Measurements from ENCODE around the gene AP3B1.

Gene AP3B1

GRCh38 chr5:78308703-78309102, 14.2 kb upstream of the AP3B1 start:
- peaks cover 23% of the 10 kb centered on the region for H3K27me3 Mint-ChIP-seq
- no peaks in the 10 kb centered on the region for H3K9me3 Mint-ChIP-seq

GRCh38 chr5:78300464-78301045, 6.1 kb upstream of the AP3B1 start:
- Mint-ChIP-seq H3K27ac (no peak overlapping the region), H3K4me1 (peaks cover 5% of the 10 kb centered on the region), H3K27me3 (no peaks in the 10 kb centered on the region), H3K9me3 (no peaks in the 10 kb centered on the region), H3K36me3 (no peaks in the 10 kb centered on the region), H3K4me3 (no peak overlapping the region)
- ATAC-seq, result no peak

More at GRCh38 chr5:78308703-78309102, 14.2 kb upstream of the AP3B1 start:
- no peak for ATAC-seq
- Mint-ChIP-seq H3K4me1 (no peaks in the 10 kb centered on the region), H3K36me3 (no peaks in the 10 kb centered on the region), H3K27ac (no peak overlapping the region), H3K4me3 (no peak overlapping the region)

DNA sequence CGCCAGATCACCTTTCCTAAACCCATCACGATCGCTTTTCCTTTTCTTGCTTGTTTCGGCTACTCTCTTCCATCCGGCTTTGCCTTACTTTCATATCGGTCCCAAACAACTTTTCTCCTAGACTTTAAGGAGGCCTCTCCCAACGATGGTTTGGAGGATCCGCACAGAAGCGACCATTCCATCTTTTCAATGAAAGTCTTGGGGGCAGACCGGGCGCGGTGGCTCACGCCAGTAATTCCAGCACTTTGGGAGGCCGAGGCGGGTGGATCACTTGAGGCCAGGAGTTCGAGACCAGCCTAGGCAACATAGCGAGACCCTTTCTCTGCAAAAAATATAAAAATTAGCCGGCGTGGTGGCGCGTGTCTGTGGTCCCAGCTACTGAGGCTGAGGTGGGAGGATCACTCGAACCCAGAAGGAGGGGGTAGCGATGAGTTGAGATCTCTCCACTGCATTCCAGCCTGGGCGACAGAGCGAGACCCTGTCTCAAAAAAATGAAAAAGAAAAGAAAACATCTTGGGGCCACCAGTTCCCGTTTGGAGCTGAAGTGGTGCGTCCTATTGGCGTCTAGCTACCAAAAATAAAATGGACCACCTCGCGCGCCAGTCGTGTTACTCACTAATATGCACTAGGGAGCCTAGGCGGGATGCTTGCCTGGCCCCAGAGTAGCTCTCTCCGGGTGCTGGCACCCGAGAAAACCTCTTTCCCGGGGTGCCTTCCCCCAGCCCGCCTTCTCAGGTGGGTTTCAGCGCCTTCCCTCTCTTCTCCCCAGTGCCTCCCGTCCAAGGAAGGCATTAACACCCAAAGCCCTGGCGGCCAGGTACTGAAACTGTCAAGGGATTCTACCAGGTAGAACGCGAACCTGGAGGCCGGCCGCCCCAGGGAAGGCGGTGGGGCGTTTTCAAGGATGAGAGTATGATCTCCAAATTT, 800 bp upstream of the AP3B1 start:
- ATAC-seq, result peak; percentile 42
- Mint-ChIP-seq H3K9me3 (no peaks in the 10 kb centered on the region), H3K36me3 (no peaks in the 10 kb centered on the region), H3K27ac (peak overlapping the region; percentile 99), H3K27me3 (no peaks in the 10 kb centered on the region), H3K4me3 (peak overlapping the region; percentile 99), H3K4me1 (peaks cover 34% of the 10 kb centered on the region)

DNA sequence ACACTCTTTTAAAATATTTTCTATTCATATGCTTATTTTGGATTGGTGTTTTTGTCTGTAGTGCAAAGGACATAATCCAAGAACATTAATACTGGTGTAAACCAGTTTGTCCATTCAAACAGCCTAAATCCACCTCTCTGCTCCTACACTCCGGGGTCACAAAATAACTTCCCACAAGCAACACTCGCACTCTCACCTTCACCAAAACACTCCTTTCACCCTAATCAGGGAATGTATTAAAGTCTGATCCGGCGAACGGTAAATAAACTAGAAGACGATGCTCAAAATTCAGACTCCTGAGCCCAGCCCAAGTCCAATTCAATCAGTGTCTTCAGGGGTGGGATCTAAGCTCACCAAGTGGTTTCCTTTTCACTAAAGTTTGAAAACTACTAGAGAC, 649 bp downstream of the AP3B1 start:
- no peaks in the 10 kb centered on the region for H3K36me3 Mint-ChIP-seq
- no peaks in the 10 kb centered on the region for H3K27me3 Mint-ChIP-seq
- peak overlapping the region; percentile 99 for H3K27ac Mint-ChIP-seq
- H3K4me1 Mint-ChIP-seq, result peaks cover 44% of the 10 kb centered on the region
- H3K4me3 Mint-ChIP-seq, result peak overlapping the region; percentile 99
- ATAC-seq, result no peak
- H3K9me3 Mint-ChIP-seq, result no peaks in the 10 kb centered on the region

DNA sequence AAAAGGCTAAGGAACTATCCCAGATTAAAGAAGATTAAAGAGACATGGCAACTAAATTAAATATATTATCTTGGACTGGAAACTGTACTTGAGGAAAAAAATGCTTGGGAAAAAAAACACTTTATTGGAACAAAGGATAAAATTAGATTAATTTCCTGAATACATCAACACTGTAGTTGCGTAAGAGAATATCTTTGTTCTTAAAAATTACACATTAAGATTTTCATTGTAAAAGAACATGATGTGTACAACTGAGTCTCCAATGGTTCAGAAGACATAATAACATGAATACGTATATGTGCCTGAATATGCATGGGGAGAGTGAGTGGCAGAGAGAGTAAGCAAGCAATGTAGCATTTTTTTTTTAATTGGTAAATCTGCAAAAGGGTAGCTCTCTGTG, 2.8 kb downstream of the AP3B1 start:
- no peak overlapping the region for H3K27ac Mint-ChIP-seq
- no peak overlapping the region for H3K4me3 Mint-ChIP-seq
- H3K4me1 Mint-ChIP-seq, result peaks cover 44% of the 10 kb centered on the region

GRCh38 chr5:78289911-78290310, 4.6 kb downstream of the AP3B1 start:
- H3K4me1 Mint-ChIP-seq, result peaks cover 53% of the 10 kb centered on the region
- ATAC-seq, result no peak

More for the DNA sequence above, 2.8 kb downstream of the AP3B1 start:
- no peaks in the 10 kb centered on the region for H3K36me3 Mint-ChIP-seq
- no peaks in the 10 kb centered on the region for H3K9me3 Mint-ChIP-seq
- ATAC-seq, result no peak
- H3K27me3 Mint-ChIP-seq, result no peaks in the 10 kb centered on the region

GRCh38 chr5:78288246-78288645, 6.3 kb downstream of the AP3B1 start:
- no peak overlapping the region for H3K27ac Mint-ChIP-seq
- H3K36me3 Mint-ChIP-seq, result peaks cover 20% of the 10 kb centered on the region
- no peak overlapping the region for H3K4me3 Mint-ChIP-seq
- peaks cover 7% of the 10 kb centered on the region for H3K9me3 Mint-ChIP-seq
- H3K4me1 Mint-ChIP-seq, result peaks cover 53% of the 10 kb centered on the region
- no peaks in the 10 kb centered on the region for H3K27me3 Mint-ChIP-seq
- ATAC-seq, result no peak

More at GRCh38 chr5:78289911-78290310, 4.6 kb downstream of the AP3B1 start:
- Mint-ChIP-seq H3K27me3 (no peaks in the 10 kb centered on the region), H3K9me3 (peaks cover 7% of the 10 kb centered on the region), H3K36me3 (peaks cover 14% of the 10 kb centered on the region), H3K27ac (no peak overlapping the region), H3K4me3 (no peak overlapping the region)

- Mint-ChIP-seq H3K4me3 (no peak overlapping the region), H3K27ac (no peak overlapping the region), H3K9me3 (peaks cover 7% of the 10 kb centered on the region), H3K4me1 (peaks cover 56% of the 10 kb centered on the region), H3K36me3 (peaks cover 22% of the 10 kb centered on the region), H3K27me3 (no peaks in the 10 kb centered on the region)
- ATAC-seq, result no peak
These were observed 6.7 kb downstream of the AP3B1 start for GRCh38 chr5:78287833-78288232.

GRCh38 chr5:78287169-78287568, 7.3 kb downstream of the AP3B1 start:
- no peak overlapping the region for H3K4me3 Mint-ChIP-seq
- peaks cover 22% of the 10 kb centered on the region for H3K36me3 Mint-ChIP-seq
- H3K9me3 Mint-ChIP-seq, result peaks cover 7% of the 10 kb centered on the region
- peaks cover 53% of the 10 kb centered on the region for H3K4me1 Mint-ChIP-seq
- no peak overlapping the region for H3K27ac Mint-ChIP-seq
- H3K27me3 Mint-ChIP-seq, result no peaks in the 10 kb centered on the region
- no peak for ATAC-seq

DNA sequence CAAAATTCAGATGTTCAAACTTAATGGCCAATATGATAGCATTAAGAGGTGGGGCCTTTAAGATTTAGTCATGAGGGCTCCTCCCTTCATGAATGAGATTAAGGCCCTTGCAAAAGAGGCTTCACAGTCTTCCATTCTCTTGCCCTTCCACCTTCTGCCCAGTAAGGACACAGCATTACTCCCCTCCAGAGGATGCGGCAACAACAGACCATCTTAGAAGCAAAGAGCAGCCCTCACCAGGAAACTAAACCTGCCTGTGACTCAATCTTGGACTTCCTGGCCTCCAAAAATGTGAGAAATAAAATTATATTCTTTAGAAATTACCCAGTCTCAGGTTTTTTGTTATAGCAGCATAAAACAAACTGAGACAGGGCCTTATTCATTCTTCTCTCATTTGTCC, 8.2 kb downstream of the AP3B1 start:
- peaks cover 7% of the 10 kb centered on the region for H3K9me3 Mint-ChIP-seq
- no peak for ATAC-seq
- no peak overlapping the region for H3K4me3 Mint-ChIP-seq
- H3K27me3 Mint-ChIP-seq, result no peaks in the 10 kb centered on the region
- peaks cover 22% of the 10 kb centered on the region for H3K36me3 Mint-ChIP-seq
- peaks cover 44% of the 10 kb centered on the region for H3K4me1 Mint-ChIP-seq
- H3K27ac Mint-ChIP-seq, result no peak overlapping the region

GRCh38 chr5:78283802-78284201, 10.7 kb downstream of the AP3B1 start:
- no peak overlapping the region for H3K4me3 Mint-ChIP-seq
- peaks cover 7% of the 10 kb centered on the region for H3K9me3 Mint-ChIP-seq
- peaks cover 29% of the 10 kb centered on the region for H3K4me1 Mint-ChIP-seq
- no peaks in the 10 kb centered on the region for H3K27me3 Mint-ChIP-seq
- ATAC-seq, result no peak
- no peak overlapping the region for H3K27ac Mint-ChIP-seq
- peaks cover 22% of the 10 kb centered on the region for H3K36me3 Mint-ChIP-seq

GRCh38 chr5:78283105-78283504, 11.4 kb downstream of the AP3B1 start:
- Mint-ChIP-seq H3K27ac (no peak overlapping the region), H3K4me1 (peaks cover 29% of the 10 kb centered on the region), H3K36me3 (peaks cover 22% of the 10 kb centered on the region), H3K9me3 (peaks cover 7% of the 10 kb centered on the region), H3K27me3 (no peaks in the 10 kb centered on the region), H3K4me3 (no peak overlapping the region)
- no peak for ATAC-seq

- Mint-ChIP-seq H3K27ac (no peak overlapping the region), H3K9me3 (peaks cover 2% of the 10 kb centered on the region), H3K4me1 (peaks cover 25% of the 10 kb centered on the region), H3K27me3 (no peaks in the 10 kb centered on the region), H3K36me3 (peaks cover 12% of the 10 kb centered on the region), H3K4me3 (no peak overlapping the region)
- no peak for ATAC-seq
These were observed 14.2 kb downstream of the AP3B1 start for GRCh38 chr5:78280261-78280660.

GRCh38 chr5:78279194-78279593, 15.3 kb downstream of the AP3B1 start:
- Mint-ChIP-seq H3K4me1 (peaks cover 22% of the 10 kb centered on the region), H3K9me3 (no peaks in the 10 kb centered on the region)
- no peak for ATAC-seq

GRCh38 chr5:78277715-78278114, 16.8 kb downstream of the AP3B1 start:
- Mint-ChIP-seq H3K27me3 (no peaks in the 10 kb centered on the region), H3K4me3 (no peak overlapping the region), H3K4me1 (peaks cover 25% of the 10 kb centered on the region), H3K27ac (peak overlapping the region; percentile 28), H3K36me3 (no peaks in the 10 kb centered on the region), H3K9me3 (no peaks in the 10 kb centered on the region)
- ATAC-seq, result no peak

More at GRCh38 chr5:78279194-78279593, 15.3 kb downstream of the AP3B1 start:
- Mint-ChIP-seq H3K27ac (no peak overlapping the region), H3K36me3 (peaks cover 8% of the 10 kb centered on the region), H3K27me3 (no peaks in the 10 kb centered on the region), H3K4me3 (no peak overlapping the region)

Measured in stimulated activated memory B cell treated with anti-CD40 and anti-IgM and Interleukin-4, amounts not matched to agents 10 μg/mL and 1 μg/mL and 100 μg/mL, for 72 hours (primary cell).